Suprapubic skin (tissue), 3 donors: ENCODE measurements around the gene GMDS.

Experiments used
- CTCF ChIP-seq, 2 donors: fragments of 200-600 bp in 1 of 2; fragments of 450-650 bp in 1 of 2; sonication (generic) in 1 of 2; IDR thresholded peaks; one replicate each; pipeline ENCODE4 v1.5.1; 2016 to 2019; ENCODE audit warnings: antibody characterized with exemption in 2 of 2, mild to moderate bottlenecking in 1 of 2, moderate library complexity in 1 of 2
- POLR2AphosphoS5 ChIP-seq, 3 donors: sonication (generic); formaldehyde crosslinking; IDR thresholded peaks; one replicate each; pipeline ENCODE4 v1.6.1; 2017; ENCODE audit warnings: antibody characterized with exemption in 3 of 3

GRCh38 chr6:1612299-1612973 is 633.0 kb downstream of the GMDS start:
- TF ChIP-seq POLR2AphosphoS5 (IDR thresholded peaks at IDR 0.05) (no peak), CTCF (IDR thresholded peaks at IDR 0.05) (no peak)
